ENCODE results near the gene DUOXA1.

DUOXA1 gene

GRCh38 chr15:45130291-45131000 is 767 bp upstream of the DUOXA1 start:
- no peak for DNase-seq

- DNase-seq: no peak
These were observed 574 bp downstream of the DUOXA1 start for GRCh38 chr15:45128971-45129639.

- DNase-seq: peak; percentile 13
These were observed 3.0 kb downstream of the DUOXA1 start for GRCh38 chr15:45126535-45127158.

GRCh38 chr15:45123397-45123796 is 6.3 kb downstream of the DUOXA1 start:
- no peak for DNase-seq

GRCh38 chr15:45122719-45123118 is 7.0 kb downstream of the DUOXA1 start:
- DNase-seq: no peak

GRCh38 chr15:45121706-45122417 is 7.8 kb downstream of the DUOXA1 start:
- DNase-seq: no peak

- no peak for DNase-seq
These were observed 8.7 kb downstream of the DUOXA1 start for GRCh38 chr15:45121020-45121419.

GRCh38 chr15:45120081-45120972 is 9.4 kb downstream of the DUOXA1 start:
- no peak for DNase-seq

- no peak for DNase-seq
These were observed 10.7 kb downstream of the DUOXA1 start for GRCh38 chr15:45118996-45119395.

GRCh38 chr15:45118131-45118588 is 11.5 kb downstream of the DUOXA1 start:
- peak; percentile 92 for DNase-seq

GRCh38 chr15:45117308-45118130 is 12.2 kb downstream of the DUOXA1 start:
- no peak for DNase-seq

GRCh38 chr15:45116482-45117307 is 13.0 kb downstream of the DUOXA1 start:
- DNase-seq: no peak

- no peak for DNase-seq
These were observed 13.6 kb downstream of the DUOXA1 start for GRCh38 chr15:45116006-45116481.

GRCh38 chr15:45115312-45115820 is 14.3 kb downstream of the DUOXA1 start:
- DNase-seq: no peak

- DNase-seq: no peak
These were observed 15.0 kb downstream of the DUOXA1 start for GRCh38 chr15:45114751-45115085.

GRCh38 chr15:45114076-45114750 is 15.5 kb downstream of the DUOXA1 start, which contains the start of the genes DUOX2 and DUOXA2:
Gene DUOX2 (minus strand): TSS chr15:45114172. CDS start chr15:45113411, 761 bp downstream.
Gene DUOXA2 (plus strand): TSS chr15:45114326. CDS start chr15:45114606, 280 bp downstream.
- no peak for DNase-seq

GRCh38 chr15:45113380-45113990 is 16.2 kb downstream of the DUOXA1 start:
- no peak for DNase-seq

GRCh38 chr15:45112591-45113379 is 16.9 kb downstream of the DUOXA1 start:
- peak; percentile 27 for DNase-seq
